Measurements from ENCODE around the gene CFAP45.

DNA sequence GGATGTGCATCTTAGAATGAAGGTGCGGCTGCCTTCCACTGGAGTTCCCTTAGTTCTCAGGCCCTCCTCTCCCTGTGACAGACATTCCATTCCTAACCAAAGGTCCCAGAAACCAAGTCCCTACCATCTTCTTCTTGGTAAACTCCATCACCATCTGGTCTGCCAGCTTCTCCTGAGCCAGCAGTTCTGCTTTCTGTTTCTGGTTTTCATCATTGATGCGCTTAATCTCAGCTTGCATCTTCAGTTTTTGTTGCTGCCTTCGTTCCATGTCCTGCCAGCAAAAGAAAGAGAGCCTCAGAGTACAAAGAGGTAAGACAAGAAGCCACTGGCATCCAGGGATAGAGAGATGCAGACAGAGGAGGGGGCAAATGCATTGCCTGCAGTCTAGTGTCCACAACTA, 19.5 kb downstream of the CFAP45 start:
- TF ChIP-seq, protein P1, sequence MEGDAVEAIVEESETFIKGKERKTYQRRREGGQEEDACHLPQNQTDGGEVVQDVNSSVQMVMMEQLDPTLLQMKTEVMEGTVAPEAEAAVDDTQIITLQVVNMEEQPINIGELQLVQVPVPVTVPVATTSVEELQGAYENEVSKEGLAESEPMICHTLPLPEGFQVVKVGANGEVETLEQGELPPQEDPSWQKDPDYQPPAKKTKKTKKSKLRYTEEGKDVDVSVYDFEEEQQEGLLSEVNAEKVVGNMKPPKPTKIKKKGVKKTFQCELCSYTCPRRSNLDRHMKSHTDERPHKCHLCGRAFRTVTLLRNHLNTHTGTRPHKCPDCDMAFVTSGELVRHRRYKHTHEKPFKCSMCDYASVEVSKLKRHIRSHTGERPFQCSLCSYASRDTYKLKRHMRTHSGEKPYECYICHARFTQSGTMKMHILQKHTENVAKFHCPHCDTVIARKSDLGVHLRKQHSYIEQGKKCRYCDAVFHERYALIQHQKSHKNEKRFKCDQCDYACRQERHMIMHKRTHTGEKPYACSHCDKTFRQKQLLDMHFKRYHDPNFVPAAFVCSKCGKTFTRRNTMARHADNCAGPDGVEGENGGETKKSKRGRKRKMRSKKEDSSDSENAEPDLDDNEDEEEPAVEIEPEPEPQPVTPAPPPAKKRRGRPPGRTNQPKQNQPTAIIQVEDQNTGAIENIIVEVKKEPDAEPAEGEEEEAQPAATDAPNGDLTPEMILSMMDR (IDR thresholded peaks at IDR 0.05) = no peak
- TF ChIP-seq POLR2A (IDR thresholded peaks at IDR 0.05) = no peak
